Esophagus muscularis mucosa (tissue), 4 donors: Measurements from ENCODE around the gene GLIS1. TPM values are rescaled to one million over a fixed set of nuclear protein-coding genes. Genes with fewer than 3 reads are reported as not detected.

Experiments
- DNase-seq: peaks from one replicate; pipeline ENCODE4 v3.0.0-alpha.2; 2017; ENCODE audit errors: extremely low spot score
- H3K27ac ChIP-seq, 4 donors: fragments of 200-600 bp; sonication (generic); replicated peaks in 1 of 4; 1 replicate in 3 of 4; 2 replicates in 1 of 4; pipeline ENCODE4 v1.5.1; 2016 to 2019; ENCODE audit warnings: mild to moderate bottlenecking in 1 of 4
- H3K27me3 ChIP-seq, 4 donors: fragments of 200-600 bp; sonication (generic); one replicate each; pipeline versions ENCODE4 v1.5.1 to v1.6.0; 2016 to 2019
- H3K36me3 ChIP-seq, 4 donors: fragments of 200-600 bp; sonication (generic); one replicate each; pipeline ENCODE4 v1.5.1; 2016 to 2019
- H3K4me1 ChIP-seq, 4 donors: fragments of 200-600 bp; sonication (generic); one replicate each; pipeline ENCODE4 v1.5.1; 2016 to 2019
- H3K4me3 ChIP-seq, 4 donors: fragments of 200-600 bp; sonication (generic); 1 replicate in 2 of 4; 2 replicates in 2 of 4; pipeline ENCODE4 v1.5.1; 2016 to 2019; ENCODE audit warnings: mild to moderate bottlenecking in 4 of 4, moderate library complexity in 1 of 4
- H3K9me3 ChIP-seq, 4 donors: fragments of 200-600 bp; sonication (generic); 1 replicate in 3 of 4; 2 replicates in 1 of 4; pipeline ENCODE4 v1.5.1; 2016 to 2019
- EP300 ChIP-seq: sonication (generic); formaldehyde crosslinking; IDR thresholded peaks from one replicate; pipeline ENCODE4 v1.6.1; 2017; ENCODE audit warnings: antibody characterized with exemption
- POLR2A ChIP-seq: fragments of 450-650 bp; IDR thresholded peaks from one replicate; pipeline ENCODE4 v1.6.1; 2017; ENCODE audit warnings: antibody characterized with exemption, moderate library complexity, mild to moderate bottlenecking, low read depth
- POLR2AphosphoS5 ChIP-seq, 2 donors: sonication (generic); formaldehyde crosslinking; IDR thresholded peaks; one replicate each; pipeline ENCODE4 v1.6.1; 2017; ENCODE audit warnings: antibody characterized with exemption in 2 of 2
- WGBS: methylation state at CpG from one replicate; pipeline ENCODE4 v1.1.5; 2018; 5-methylcytosine and 5-hydroxymethylcytosine counted together
- intact Hi-C: fragments of 100-400 bp; cut with DNase I; formaldehyde crosslinking; loops from one replicate; pipeline ENCODE4 v1.15.1; 2023
- small RNA-seq, 3 donors: library from RNA; depleted of rRNA; stranded (forward); fragments of <200 nt; gene quantifications; one replicate each; pipeline ENCODE3, GENCODE V24; 2016
- total RNA-seq, 4 donors: library from RNA; depleted of rRNA; stranded (reverse); fragments of >200 nt; gene quantifications; one replicate each; pipeline versions ENCODE4 v1.1.0 to v1.2.1, GENCODE V29; 2016
- TF ChIP-seq, protein P1 (sequence below), 3 experiments: fragments of 200-600 bp in 2 of 3; fragments of 450-650 bp in 1 of 3; sonication (generic) in 2 of 3; IDR thresholded peaks; one replicate each; pipeline ENCODE4 v1.5.1; 2017 to 2019; ENCODE audit warnings: antibody characterized with exemption in 3 of 3, mild to moderate bottlenecking in 2 of 3, moderate library complexity in 1 of 3

Gene GLIS1
- total RNA-seq, 4 donors from 2014 or later, result 0.17 to 0.42 TPM; not detected in 2

DNA sequence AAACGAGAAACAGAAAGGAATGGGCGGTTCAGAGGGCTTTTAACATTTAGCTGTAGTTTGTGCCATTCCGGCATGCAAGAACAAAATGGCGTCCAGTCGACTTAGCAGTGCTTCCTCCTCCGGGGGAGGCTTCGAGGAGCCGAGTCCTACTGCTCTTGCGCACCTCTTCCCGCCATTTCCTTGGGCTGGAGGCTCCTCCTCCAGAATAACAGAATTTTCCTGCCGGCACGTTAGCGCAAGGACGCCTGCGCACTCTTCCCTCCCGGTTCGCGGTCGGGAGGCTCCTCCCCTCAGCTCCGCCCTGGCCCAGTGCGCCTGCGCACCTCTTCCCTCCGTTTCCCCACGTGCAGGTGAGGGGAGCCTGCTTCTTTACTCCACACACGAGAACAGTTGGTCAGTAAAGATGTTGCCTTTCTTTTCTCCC is 278.7 kb downstream of the GLIS1 start:
- no peak for DNase-seq
- intact Hi-C loops, result no loop called here
- peaks cover 0 to 12% (median 0%) of the 10 kb centered on the region in 4 donors for H3K27me3 ChIP-seq
- no peaks in the 10 kb centered on the region for H3K9me3 ChIP-seq
- no peaks in the 10 kb centered on the region for H3K4me1 ChIP-seq
- 96% methylated on average over 25 of the region's 25 CpGs for WGBS
- no peak overlapping the region for H3K27ac ChIP-seq
- H3K36me3 ChIP-seq, result no peaks in the 10 kb centered on the region
- TF ChIP-seq EP300 (no peak), POLR2A (no peak)
- TF ChIP-seq, protein P1, sequence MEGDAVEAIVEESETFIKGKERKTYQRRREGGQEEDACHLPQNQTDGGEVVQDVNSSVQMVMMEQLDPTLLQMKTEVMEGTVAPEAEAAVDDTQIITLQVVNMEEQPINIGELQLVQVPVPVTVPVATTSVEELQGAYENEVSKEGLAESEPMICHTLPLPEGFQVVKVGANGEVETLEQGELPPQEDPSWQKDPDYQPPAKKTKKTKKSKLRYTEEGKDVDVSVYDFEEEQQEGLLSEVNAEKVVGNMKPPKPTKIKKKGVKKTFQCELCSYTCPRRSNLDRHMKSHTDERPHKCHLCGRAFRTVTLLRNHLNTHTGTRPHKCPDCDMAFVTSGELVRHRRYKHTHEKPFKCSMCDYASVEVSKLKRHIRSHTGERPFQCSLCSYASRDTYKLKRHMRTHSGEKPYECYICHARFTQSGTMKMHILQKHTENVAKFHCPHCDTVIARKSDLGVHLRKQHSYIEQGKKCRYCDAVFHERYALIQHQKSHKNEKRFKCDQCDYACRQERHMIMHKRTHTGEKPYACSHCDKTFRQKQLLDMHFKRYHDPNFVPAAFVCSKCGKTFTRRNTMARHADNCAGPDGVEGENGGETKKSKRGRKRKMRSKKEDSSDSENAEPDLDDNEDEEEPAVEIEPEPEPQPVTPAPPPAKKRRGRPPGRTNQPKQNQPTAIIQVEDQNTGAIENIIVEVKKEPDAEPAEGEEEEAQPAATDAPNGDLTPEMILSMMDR (IDR thresholded peaks at IDR 0.05), result no peak
- no peak overlapping the region for H3K4me3 ChIP-seq

DNA sequence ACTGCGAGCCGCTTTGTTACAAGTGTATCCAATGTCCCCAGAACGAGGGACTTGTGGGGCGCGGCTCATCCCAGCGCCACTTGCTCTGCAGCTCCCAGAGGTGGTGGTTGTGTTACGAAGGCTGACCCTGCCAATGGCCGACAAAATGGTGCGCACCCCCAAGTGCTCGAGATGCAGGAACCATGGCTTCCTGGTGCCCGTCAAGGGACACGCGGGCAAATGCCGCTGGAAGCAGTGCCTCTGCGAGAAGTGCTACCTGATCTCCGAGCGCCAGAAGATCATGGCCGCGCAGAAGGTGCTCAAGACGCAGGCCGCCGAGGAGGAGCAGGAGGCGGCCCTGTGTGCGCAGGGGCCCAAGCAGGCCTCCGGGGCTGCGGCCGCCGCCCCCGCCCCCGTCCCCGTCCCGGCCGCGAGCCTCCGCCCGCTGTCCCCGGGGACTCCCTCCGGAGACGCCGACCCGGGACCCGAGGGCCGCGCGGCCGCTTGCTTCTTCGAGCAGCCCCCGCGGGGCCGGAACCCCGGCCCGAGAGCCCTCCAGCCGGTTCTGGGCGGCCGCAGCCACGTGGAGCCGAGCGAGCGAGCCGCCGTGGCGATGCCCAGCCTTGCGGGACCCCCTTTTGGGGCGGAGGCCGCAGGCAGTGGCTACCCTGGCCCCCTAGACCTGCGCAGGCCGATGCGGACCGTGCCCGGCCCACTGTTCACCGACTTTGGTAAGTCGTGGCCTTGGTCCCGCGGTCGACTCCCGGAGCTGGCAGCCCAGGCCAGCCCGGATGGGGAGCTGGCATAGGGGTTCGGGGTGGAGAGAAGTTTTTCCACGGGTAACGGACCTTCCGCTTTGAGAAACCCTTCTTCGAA is 279.4 kb downstream of the GLIS1 start, which contains the start of gene DMRTB1:
DMRTB1 (plus strand) TSS at position 79 of the 855 bp plus-strand sequence; CDS start at position 134, 55 bp downstream.
- no peak within 1 kb of the TSS for H3K27ac ChIP-seq
- DNase-seq, result no peak
- whole genome bisulfite sequencing, result 89% methylated on average over 54 of the region's 82 CpGs
- no peaks in the 10 kb centered on the region for H3K36me3 ChIP-seq
- H3K9me3 ChIP-seq, result no peaks in the 10 kb centered on the region
- peaks cover 0 to 17% (median 0%) of the 10 kb centered on the region in 4 donors for H3K27me3 ChIP-seq
- no peaks in the 10 kb centered on the region for H3K4me1 ChIP-seq
- no peak for TF ChIP-seq EP300
- TF ChIP-seq, protein P1 (IDR thresholded peaks at IDR 0.05), result no peak
- no peak for TF ChIP-seq POLR2AphosphoS5 (IDR thresholded peaks at IDR 0.05)
- TF ChIP-seq POLR2A, result no peak
- no peak within 1 kb of the TSS for H3K4me3 ChIP-seq
- intact Hi-C loops, result no loop called here

DNA sequence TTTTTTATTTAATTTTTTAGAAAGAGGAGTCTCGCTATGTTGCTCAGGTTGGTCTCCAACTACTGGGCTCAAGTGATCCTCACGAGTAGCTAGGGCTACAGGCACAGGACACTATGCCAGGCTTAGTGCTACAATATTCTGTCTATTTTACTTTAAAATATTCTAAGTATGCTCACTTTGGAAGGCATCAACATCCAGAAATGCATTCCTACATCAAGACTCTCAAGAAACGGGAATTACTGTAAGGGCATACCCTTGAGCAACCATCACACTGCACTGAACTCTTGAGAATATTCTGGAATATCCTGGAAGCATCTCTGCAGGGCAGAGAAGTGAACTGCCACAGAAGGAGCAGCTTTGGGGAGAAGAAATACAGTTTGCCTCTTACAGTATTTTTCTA is 280.3 kb downstream of the GLIS1 start:
- 81% methylated on average over 3 of the region's 3 CpGs for WGBS
- Histone ChIP-seq H3K4me1 (no peaks in the 10 kb centered on the region), H3K4me3 (no peak overlapping the region), H3K36me3 (no peaks in the 10 kb centered on the region), H3K27me3 (peaks cover 0 to 26% (median 2%) of the 10 kb centered on the region in 4 donors), H3K9me3 (no peaks in the 10 kb centered on the region), H3K27ac (no peak overlapping the region)
- TF ChIP-seq POLR2A (no peak), POLR2AphosphoS5 (IDR thresholded peaks at IDR 0.05) (no peak), EP300 (no peak)
- TF ChIP-seq, protein P1 (IDR thresholded peaks at IDR 0.05), result no peak
- DNase-seq, result no peak
- intact Hi-C loops, result no loop called here

Small RNAs within 50 kb of the gene (small RNA-seq; reads per million reads assigned to genes)
- gene RF00418 (0 reads per million in 3 donors), gene RNU7-95P (0 reads per million in 3 donors)

Other genes starting within 250 kb of the GLIS1 start
- 1 to 10 TPM; 5.6 to 8.3 (median 8.1) TPM for gene NDC1, start 99.1 kb upstream of the GLIS1 start, total RNA-seq
- gene YIPF1, start 150.6 kb upstream of the GLIS1 start, total RNA-seq, result 10 to 100 TPM; 16.8 to 21.4 (median 19.7) TPM
- not detected for gene DIO1, start 155.0 kb upstream of the GLIS1 start, total RNA-seq
- 10 to 100 TPM; 17.4 to 20.8 (median 17.6) TPM for gene IFT25, start 206.5 kb upstream of the GLIS1 start, total RNA-seq
- 10 to 100 TPM; 22.8 to 35.6 (median 28.9) TPM for gene LRRC42, start 207.2 kb upstream of the GLIS1 start, total RNA-seq